GM18861 (cell line): ENCODE results near the gene LHFPL6.

Experiments
- ATAC-seq: cut with Tn5 transposase; IDR thresholded peaks from one replicate; pipeline ENCODE4 v1.9.1; 2021; ENCODE audit not compliant: unreplicated experiment

The LHFPL6 gene

DNA sequence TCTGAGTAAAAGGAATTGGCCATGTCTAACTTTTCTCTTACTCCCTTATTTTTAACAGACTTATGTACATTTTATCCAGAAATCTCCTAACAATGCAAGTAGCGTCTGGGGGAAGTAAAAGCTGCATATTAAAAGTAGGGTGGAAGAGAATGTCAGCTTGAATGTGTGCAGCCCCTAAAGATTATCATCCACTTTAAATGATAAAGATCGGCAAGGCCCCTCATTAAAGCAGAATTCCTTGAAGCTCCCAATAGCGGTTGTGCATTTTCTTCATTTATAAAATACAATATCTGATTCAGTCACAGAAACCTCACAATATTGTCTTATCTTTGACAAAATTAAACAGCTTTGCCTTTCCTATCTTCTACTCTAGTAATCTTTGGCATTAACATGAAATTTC, 184.6 kb downstream of the LHFPL6 start:
- ATAC-seq = no peak

DNA sequence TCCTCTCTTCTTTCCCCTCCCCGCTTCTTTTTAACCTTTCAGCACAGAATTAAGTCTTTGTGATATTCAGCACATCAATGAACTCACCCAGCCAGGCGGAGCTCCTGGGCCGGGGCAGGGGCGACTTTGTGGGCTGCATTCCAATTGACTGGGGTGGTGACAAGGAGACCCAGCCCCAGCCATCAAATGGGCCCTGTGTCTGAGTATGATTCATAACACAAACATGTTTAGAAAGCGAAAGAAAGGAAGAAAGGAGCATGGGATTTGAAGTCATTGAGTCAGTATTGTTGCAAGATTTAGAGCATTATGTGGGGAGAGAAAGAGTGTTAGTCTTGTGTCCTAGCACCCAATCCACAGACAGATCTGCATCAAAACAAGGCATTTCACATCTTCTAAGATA, 185.3 kb downstream of the LHFPL6 start:
- ATAC-seq = no peak

DNA sequence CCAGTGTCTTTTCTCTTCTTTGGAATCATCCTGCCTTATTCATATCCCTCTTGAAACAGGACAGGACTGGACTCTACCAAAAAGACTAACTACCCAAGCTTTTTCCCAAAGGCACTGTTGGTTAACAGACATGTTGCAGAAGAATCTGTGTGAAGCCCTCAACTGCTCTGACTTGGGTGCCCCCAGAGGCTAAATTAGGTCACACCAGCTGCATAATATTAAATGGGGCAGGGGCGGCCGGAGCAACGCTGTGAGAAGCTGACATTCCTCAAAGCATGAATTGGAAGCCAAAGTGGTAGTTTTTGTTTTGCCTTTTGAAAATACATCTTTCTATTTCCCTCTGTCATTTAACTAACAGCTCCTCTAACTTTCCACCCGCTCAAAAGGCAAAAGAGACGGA, 185.9 kb downstream of the LHFPL6 start:
- no peak for ATAC-seq

DNA sequence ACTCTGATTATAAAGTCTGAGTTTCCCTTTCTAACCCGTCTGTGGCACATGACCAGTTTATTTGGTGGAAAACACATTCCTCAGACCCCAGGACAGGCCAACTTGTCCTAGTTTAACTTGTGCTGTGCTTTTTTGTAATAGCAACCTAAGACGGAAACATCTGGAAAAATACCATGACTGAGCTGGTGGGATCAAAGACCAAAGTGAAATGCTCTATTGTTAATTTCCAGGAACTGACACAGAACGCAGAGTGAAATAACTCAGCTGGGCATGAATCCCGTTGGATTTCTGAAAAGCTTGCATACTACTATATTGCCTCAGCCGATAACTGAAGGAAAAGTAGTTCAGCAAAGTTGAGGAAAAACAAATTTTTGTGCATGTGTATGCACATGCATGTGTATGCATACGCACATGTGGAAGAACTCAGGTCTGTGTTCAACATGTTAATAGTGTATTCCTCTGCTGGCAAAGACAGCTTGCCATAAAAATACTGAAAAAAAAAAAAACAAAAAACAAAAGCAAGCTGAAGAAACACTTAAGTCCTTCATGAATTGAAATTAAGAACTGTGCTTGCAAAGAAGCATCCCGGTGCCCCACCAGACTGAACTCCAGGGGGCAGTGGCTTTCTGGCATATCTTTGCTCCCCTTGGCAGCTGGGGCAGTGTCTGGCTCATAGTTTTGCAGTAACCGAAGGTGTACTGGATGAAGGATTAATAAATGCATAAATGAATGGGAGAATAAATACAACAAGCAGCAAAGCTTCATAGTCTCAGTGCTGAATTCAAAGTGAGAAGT, 187.8 kb downstream of the LHFPL6 start:
- no peak for ATAC-seq

DNA sequence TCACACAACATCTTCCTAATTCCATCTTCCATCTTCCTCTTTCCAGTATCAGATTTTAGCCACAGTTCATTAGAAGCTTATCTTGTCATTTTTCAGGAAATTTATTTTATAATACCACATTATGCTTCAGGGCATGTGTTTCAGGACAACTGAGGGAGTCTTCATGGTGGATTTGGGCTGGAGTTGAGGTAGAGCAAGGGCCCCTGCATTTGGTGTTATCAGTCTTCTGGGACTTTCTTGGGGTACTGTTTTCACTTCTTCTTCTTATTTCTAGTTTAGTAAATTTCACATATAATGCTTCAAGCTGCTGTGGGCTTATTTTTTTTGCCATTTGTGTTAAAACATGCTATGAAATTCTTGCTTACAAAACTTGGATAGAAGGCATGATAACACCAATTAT, 188.7 kb downstream of the LHFPL6 start:
- ATAC-seq = no peak

DNA sequence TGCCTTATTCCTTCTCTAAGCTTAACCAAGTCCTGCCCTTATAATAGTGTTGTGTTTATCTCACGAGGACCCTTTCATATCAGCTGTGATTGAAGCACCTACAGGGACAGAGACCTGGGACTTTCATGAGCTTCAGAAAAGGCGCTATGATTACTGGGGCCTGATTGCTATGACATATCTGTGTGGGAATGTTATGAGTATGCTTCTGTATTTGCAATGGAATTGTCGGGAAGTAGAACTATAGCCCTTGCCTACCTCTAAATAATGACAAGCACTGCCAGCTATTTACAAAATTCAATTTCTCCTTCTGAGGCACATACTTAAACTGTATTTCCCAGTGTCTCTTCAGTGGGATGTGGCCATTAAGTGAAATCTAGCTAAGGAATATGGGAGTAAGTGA, 191.5 kb downstream of the LHFPL6 start:
- ATAC-seq = no peak

DNA sequence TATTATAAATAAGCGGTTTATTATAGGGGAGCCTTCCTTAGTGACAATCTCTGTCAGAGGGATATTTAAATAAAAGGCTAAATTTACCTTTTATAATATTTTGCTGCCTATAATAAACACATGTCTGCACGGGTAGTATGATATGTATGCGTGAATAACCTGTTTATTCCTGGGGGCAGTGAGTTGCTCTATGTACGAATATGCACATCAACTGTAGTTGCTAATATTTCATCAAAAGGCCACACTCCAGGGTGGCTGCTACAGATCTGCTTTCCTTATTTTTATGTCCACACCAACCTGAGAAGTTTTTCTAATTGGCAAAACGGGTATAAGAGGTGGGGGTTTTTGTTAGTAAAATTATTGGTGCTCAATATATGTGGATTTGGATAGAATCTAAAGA, 192.0 kb downstream of the LHFPL6 start:
- no peak for ATAC-seq

DNA sequence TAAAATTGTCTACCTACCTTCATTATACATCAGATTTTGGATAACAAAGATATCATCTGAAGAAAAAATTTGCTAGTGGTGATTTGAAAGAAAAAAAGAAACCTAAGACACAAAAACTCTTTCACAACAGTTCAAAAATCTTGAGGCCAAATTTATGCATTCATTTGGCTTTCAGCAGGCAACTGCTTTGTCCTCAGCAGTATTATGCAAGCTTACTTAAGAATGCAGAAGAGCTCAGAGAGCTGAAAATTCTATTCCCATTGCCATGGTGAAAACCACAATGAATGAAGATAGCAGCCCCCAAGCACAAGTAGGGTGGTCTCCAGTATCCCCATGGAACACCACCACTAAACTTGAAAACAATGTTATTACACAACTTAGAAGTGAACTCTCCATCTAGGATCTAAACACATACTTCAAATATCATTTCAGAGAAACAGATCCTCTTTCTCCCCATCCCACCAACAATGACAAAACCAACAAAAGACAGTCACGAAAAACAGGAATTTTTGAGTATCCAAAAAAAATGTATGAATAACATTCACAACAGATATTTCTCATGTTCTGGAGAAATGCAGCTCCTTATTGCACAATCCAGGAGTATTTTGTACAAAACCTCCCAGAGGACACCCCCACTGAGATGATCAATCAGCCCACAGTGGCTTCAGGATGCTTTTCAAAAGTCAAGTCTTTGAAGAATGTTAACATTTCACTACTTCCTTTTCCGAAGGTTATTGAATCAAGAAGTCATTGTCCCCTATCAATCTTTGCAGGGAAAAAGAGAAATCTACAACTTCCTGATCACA, 192.7 kb downstream of the LHFPL6 start:
- no peak for ATAC-seq

DNA sequence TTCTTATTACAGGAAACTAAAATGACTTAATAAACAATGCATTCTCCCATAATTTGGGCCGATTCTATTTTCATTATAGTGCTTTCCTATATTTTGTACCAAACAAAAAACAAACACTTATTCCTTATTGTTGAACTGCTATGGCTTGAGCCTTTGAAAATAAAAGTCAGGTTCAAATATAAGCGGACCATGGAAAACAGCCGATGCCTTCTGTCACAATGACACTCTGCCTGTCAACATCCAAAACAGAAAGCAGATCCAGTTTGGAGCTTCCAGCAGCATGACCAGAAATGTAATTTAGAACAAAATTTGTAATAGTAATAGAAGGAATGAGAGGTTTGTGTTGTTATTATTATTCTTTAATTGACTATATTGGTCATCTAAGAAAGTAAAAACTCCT, 194.5 kb downstream of the LHFPL6 start:
- ATAC-seq = no peak

DNA sequence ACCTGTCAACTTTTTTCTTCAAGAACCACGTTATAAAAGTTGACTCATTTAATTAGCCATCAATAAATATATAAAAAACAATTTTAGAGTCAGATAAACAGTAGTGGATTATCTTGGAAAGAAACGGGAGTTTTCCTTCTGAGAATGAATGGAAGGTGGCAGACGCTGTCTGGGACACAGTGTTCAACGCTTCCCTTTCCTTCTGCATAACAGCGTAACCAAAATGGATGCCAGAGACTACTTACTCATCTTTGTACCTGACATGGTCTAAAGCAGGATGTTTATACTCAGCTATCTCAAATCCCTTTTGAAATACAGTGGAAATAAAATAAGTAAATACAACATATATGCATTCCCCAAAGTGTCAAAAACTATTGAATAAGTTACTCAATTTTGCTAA, 195.2 kb downstream of the LHFPL6 start:
- no peak for ATAC-seq

DNA sequence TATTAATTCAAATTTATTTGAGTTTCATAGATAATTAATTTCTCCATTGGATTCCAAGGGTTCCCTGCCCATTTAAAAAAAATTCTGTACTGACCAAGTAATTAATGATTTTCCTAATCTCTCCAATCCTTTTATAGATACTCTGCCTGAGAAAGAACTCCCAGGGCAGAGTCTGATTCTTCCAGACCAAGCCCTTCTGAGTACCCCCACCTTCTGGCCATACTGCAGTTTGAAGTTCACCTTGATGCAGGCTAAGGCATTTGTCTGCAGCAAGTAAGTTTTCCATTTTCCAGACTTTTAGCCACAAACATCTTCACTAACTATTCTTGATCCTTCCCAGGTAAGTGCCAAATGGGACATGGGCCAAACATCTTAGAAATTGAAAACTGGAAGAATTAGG, 195.9 kb downstream of the LHFPL6 start:
- ATAC-seq = no peak

DNA sequence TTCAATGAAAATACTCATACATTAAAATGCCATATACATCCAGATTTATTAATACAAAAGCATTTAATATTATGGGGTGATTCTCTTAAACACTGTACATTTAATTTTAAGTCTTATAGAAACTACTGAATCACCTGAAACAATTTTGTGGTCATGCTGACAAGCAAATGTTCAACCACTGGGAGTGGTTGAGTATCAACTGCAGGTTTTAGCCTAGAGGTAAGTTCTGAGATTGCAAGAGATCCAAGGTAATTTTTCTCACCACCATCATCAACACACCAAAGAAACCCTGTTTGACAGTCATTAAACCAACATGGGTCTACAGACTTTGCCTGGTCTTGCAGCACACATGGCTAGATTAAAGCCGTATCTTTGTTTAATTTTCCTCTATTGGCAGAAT, 196.3 kb downstream of the LHFPL6 start:
- no peak for ATAC-seq

DNA sequence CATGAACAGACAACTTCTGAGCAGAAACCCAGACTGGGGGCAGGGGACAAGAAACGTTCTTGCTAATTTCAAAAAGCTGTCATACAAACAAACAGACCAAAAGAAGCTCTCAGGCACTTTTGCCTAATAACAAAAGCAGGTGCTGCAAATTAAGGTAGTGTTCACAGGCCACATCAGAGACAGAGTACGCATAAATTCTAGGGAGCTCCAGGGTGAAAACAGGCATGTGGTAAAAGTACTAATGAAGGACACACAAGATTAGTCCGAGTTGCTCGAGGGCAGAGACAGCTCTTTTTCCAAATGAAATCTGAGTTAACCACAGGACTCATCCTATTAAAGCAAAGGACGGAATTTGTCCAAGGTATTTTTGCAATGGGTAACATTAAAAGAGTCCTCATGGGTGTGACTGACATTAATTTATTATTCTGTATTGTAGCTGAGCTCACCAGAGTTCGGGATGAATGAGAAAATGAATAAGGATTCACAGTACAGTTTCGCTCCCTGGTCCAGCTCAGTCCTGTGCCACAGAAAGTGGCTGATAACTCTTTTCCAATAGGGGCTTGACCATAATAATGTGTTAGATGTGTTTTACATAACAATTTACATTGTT, 197.3 kb downstream of the LHFPL6 start:
- ATAC-seq = no peak

DNA sequence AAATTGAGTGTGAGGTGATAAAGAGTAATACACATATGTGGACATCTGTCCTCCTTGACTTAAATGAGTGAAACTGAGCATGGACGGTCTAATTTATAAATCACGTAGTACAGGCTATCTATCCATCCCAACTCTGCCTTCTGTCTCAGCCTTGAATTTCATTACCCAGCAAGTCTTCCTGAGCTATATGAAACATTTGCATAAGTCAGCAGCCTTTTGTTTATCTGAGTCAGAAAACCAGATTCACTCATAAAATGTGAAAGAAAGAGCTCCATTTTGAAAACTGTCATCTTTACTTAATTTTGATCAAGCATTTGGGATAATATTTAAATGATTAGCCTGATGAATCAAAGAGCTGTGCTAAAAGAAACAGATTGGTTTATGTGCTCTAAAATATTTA, 197.9 kb downstream of the LHFPL6 start:
- no peak for ATAC-seq

DNA sequence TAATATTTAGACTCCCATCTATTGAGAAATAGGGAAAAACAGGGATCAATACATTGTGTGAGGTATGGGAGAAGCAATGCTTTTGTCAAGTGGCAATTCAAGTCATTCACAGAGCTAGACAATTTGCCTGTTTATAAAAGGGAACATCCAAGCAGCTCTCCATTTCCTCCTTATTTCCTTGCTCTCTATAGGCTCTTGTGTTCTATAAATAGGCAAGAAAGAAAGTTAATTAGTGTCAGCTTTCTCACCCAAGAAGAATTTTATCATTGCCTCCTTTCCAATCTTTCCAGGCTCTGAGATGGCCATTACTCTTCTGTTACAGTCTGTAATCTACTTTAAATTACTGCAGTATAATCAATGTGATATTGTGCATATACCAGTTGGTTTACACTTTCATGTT, 199.9 kb downstream of the LHFPL6 start:
- no peak for ATAC-seq

DNA sequence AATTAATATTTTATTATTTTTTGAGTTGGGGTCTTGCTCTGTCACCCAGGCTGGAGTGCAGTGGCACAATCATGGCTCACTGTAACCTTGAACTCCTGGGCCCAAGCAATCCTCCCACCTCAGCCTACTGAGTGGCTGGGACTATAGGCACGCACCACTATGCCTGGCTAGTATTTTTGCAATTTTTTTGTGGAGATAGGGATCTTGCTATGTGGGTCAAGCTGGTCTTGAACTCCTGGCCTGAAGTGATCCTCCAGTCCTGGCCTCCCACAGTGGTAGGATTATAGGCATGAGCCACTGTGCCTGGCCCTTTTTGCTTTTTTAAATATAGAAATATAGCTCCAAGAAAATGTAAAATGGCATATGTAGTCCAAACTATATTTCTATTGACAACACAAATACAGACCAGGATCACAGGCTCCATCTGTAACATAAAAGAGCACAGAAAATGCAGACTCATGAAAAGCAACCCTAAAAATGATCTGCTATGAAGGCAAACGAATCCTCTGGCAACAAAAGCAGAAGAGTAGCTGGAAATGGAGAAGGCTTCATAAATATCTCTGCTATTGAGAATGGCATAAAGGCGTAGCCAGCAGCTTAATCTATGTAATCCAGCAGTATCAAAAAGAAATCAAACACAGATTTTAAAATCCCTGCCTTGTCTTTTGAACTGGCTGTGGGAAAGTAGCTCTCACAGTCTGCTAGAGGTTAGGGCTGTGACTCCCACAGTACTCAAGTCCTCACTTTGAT, 200.6 kb downstream of the LHFPL6 start:
- no peak for ATAC-seq

DNA sequence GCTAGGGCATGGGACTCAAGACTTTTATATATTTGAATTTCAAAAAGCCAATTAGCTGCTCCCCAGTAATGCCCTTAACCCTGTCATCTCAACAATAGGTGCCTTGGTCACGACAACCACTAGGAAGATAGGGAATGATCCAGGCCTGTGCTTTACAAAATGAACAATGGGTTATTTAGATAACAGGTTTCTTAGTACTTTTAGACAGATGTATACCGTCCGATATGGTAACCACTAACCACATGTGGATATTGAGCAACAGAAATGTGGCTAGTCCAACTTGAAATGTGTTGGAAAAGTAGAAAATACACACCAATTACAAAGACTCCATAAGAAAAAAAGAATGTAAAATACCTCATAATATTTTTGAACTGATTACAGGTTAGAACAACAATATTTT, 201.2 kb downstream of the LHFPL6 start:
- ATAC-seq = no peak

DNA sequence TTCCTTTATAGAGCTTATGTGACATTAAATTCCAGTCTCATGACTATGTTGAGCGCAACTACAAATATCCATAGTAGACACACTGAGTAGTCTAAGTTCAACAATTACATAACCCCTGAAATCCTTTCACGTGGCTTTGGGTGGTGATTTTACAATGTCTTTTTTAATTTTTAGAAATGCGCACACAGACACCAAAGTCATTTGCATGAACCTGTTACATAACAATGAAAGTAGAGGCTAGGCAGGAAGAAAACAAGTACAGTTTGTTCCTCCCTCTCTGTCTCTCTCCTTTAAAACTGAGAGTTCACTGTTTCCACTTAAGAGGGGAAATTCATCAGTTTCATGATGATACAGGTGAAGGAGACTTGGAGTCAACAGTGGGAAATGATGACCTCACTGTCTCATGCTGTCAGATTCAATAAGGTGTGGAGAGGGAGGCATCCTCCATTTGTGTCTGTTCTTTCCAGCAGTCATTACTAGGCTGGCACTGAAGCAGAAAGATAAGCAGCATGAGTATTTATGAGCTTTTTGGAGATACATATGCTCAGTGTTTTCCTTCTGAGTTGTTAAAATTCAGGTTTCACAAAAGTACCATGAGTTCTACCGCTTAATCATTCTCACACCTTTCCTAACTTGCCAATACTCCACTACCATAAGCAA, 201.8 kb downstream of the LHFPL6 start:
- no peak for ATAC-seq

DNA sequence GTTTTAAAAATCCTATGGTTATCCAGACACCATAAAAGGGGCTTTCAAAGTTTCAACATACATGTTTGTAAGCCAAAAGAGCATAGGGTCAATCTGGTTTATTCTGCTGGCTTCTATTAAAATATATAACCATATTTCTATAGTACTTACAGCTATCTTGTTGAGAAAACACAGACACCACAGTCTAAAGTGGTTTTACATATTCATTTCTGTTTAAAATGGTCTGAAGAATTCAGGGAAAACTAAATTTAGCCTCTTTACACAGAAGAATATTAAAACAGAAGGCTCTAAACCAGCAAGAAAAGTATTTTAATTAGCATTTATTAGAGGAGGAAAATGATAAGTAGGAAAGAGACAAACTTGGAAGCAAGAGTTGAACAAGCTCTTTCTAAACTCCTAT, 203.9 kb downstream of the LHFPL6 start:
- no peak for ATAC-seq

DNA sequence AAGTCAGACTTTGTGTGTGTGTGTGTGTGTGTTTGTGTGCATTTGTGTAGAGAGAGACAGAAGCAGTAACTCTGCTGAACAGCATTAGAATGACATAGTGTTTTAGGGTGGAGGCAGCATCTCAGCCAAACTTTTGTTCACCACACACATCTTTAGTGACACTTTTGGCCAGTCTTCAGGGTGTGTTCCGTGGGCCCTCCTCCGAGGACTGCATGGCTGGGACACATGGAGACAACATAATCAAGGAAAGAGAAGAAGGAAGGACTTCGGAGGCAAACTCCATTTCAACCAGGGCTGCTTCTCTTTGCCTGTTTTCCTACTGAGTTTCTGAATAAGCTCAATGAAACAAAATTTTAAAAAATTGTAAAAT, 205.1 kb downstream of the LHFPL6 start:
- no peak for ATAC-seq
